K562 (cell line): ENCODE data around the gene HMX2. TPM values are rescaled to one million over a fixed set of nuclear protein-coding genes. Genes with fewer than 3 reads are reported as not detected.
A peak's percentile ranks its signal among the peaks of the same experiment; 100 is the strongest.

ENCODE experiments used
- ATF2 ChIP-seq: sonication (generic); formaldehyde crosslinking; IDR thresholded peaks from 2 replicates; pipeline ENCODE4 v1.8.1; 2022; ENCODE audit warnings: missing genetic modification reagents
- CHD4 ChIP-seq: fragments of 200-600 bp; sonication (generic); IDR thresholded peaks from 3 replicates; pipeline ENCODE4 v1.6.1; 2012; ENCODE audit warnings: low read depth, mild to moderate bottlenecking, mixed read lengths, low read length, inconsistent platforms; ENCODE audit not compliant: insufficient read depth, insufficient replicate concordance, poor library complexity, severe bottlenecking
- E2F1 ChIP-seq: sonication (generic); formaldehyde crosslinking; IDR thresholded peaks from 2 replicates; pipeline ENCODE4 v1.8.1; 2023; ENCODE audit warnings: mild to moderate bottlenecking, missing genetic modification reagents, moderate library complexity
- E4F1 ChIP-seq: fragments of 250-450 bp; sonication (Bioruptor Pico); IDR thresholded peaks from 2 replicates; pipeline ENCODE4 v1.5.0; 2021; ENCODE audit warnings: mild to moderate bottlenecking, borderline replicate concordance
- HCFC1 ChIP-seq: IDR thresholded peaks from 2 replicates; pipeline ENCODE4 v1.6.1; 2012; ENCODE audit warnings: low read depth, low read length, improper control_type of control experiment
- IFI16 ChIP-seq: fragments of 250-450 bp; sonication (Bioruptor Pico); IDR thresholded peaks from 2 replicates; pipeline ENCODE4 v2.1.2; 2022; ENCODE audit warnings: mild to moderate bottlenecking, inconsistent platforms
- MAFF ChIP-seq: IDR thresholded peaks from 2 replicates; pipeline ENCODE4 v1.6.1; 2012; ENCODE audit warnings: low read length, improper control_type of control experiment
- MAFG ChIP-seq: fragments of 450-650 bp; conservative IDR thresholded peaks from 2 replicates; pipeline ENCODE4 v1.6.1; 2016; ENCODE audit warnings: missing genetic modification characterization, missing compliant biosample characterization
- PBX2 ChIP-seq, 2 experiments: IDR thresholded peaks in 1 of 2; conservative IDR thresholded peaks in 1 of 2; 2 replicates each; pipeline ENCODE4 v1.6.1; 2016; ENCODE audit warnings: low read depth in 2 of 2, mild to moderate bottlenecking in 1 of 2, missing compliant biosample characterization in 1 of 2, missing genetic modification characterization in 1 of 2, moderate library complexity in 1 of 2
- PKNOX1 ChIP-seq: fragments of 450-650 bp; IDR thresholded peaks from 2 replicates; pipeline ENCODE4 v1.6.1; 2016
- POLR2G ChIP-seq: fragments of 200-400 bp; formaldehyde crosslinking; IDR thresholded peaks from 2 replicates; pipeline ENCODE4 v1.6.1; 2017; ENCODE audit warnings: low read depth, mild to moderate bottlenecking, antibody characterized with exemption, low read length, moderate library complexity
- RAD21 ChIP-seq, 2 experiments: fragments of 250-450 bp in 1 of 2; fragments of 450-650 bp in 1 of 2; sonication (Bioruptor Pico) in 1 of 2; formaldehyde crosslinking in 1 of 2; IDR thresholded peaks in 1 of 2; conservative IDR thresholded peaks in 1 of 2; 2 replicates each; pipeline versions ENCODE4 v1.4.0 to v1.8.0; 2020 to 2022; ENCODE audit warnings: mild to moderate bottlenecking in 2 of 2, moderate library complexity in 1 of 2
- polyA plus RNA-seq, 8 experiments: library from polyadenylated mRNA; depleted of rRNA in 4 of 8; stranded (reverse) in 5 of 8; unstranded in 3 of 8; fragments of >200 nt; fragmentation: Nextera tagmentation in 2 of 8; fragmentation: Illumina TruSeq in 1 of 8; extraction: Ambion mirVana in 2 of 8; extraction: Trizol in 1 of 8; gene quantifications; 2 replicates each; pipeline versions ENCODE4 v1.2.1 to v1.2.3, GENCODE V29; 2011 to 2014; ENCODE audit warnings: inconsistent platforms in 1 of 8, missing spikeins in 1 of 8
- total RNA-seq, 7 experiments: library from RNA; depleted of rRNA in 6 of 7; stranded (reverse); fragments of >200 nt in 6 of 7; fragmentation: Illumina TruSeq in 2 of 7; extraction: Trizol in 2 of 7; gene quantifications; 2 replicates each; pipeline versions ENCODE4 v1.2.1 to v1.2.3, GENCODE V29; 2011 to 2021; ENCODE audit warnings: low replicate concordance in 1 of 7

HMX2 gene
- total and polyA plus RNA-seq, 9 of the 15 experiments (the other 6 are each of a cell fraction or from before 2014, with no cell fraction given): 0.07 to 0.58 (median 0.09) TPM; not detected in 2

GRCh38 chr10:123175389-123176387 is 27.8 kb downstream of the HMX2 start (continued):
- TF ChIP-seq ATF2 (no peak), RAD21 (CRISPR knock-in tag; conservative IDR thresholded peaks at IDR 0.05 in 1 of 2, IDR thresholded peaks at IDR 0.05 in 1 of 2) (no peak), POLR2G (no peak), CHD4 (no peak), IFI16 (CRISPR knock-in tag) (no peak), HCFC1 (peak; percentile 76), PBX2 (CRISPR knock-in tag; IDR thresholded peaks at IDR 0.05; ENCODE audit: low read depth) (0 out of 2 replicates have a peak, but pooled peaks have one; percentile 31), PBX2 (tag; conservative IDR thresholded peaks at IDR 0.05; ENCODE audit: low read depth) (peak; percentile 84), E4F1 (CRISPR knock-in tag) (no peak), MAFF (peak; percentile 60), MAFG (tag) (peak; percentile 54), E2F1 (no peak), PKNOX1 (peak; percentile 78)
